Pancreas (tissue), 10 donors: ENCODE measurements around the gene MYL10. TPM values are rescaled to one million over a fixed set of nuclear protein-coding genes. Genes with fewer than 3 reads are reported as not detected.

ENCODE experiments used
- ATAC-seq, 4 donors: fragments of 200-7000 bp; cut with Tn5 transposase; one replicate each; pipeline versions ENCODE4 v1.8.0 to v1.9.1; 2020; ENCODE audit warnings: mild to moderate bottlenecking in 4 of 4, moderate library complexity in 4 of 4
- DNase-seq, 6 donors: peaks; one replicate each; pipeline ENCODE4 v3.0.0-alpha.2; 2020
- FAIRE-seq: peaks from 2 replicates; lab custom pipeline; 2012; peaks lifted over from hg19 to GRCh38; lab: Jason Lieb, UNC
- H3K27ac ChIP-seq, 4 donors: fragments of 200-600 bp; sonication (generic); 1 replicate in 3 of 4; 2 replicates in 1 of 4; pipeline versions ENCODE4 v1.5.0 to v1.8.0; 2020
- H3K27me3 ChIP-seq, 4 donors: fragments of 200-600 bp; one replicate each; pipeline ENCODE4 v1.8.0; 2021
- H3K36me3 ChIP-seq, 3 donors: fragments of 200-600 bp; sonication (generic) in 1 of 3; one replicate each; pipeline versions ENCODE4 v1.5.0 to v1.8.0; 2020 to 2021
- H3K4me1 ChIP-seq, 3 donors: fragments of 200-600 bp; one replicate each; pipeline ENCODE4 v1.8.0; 2021
- H3K4me3 ChIP-seq, 4 donors: fragments of 200-600 bp; sonication (generic) in 2 of 4; one replicate each; pipeline versions ENCODE4 v1.5.0 to v1.8.0; 2020 to 2021
- H3K9me3 ChIP-seq, 4 donors: fragments of 200-600 bp; one replicate each; pipeline ENCODE4 v1.8.0; 2021
- CTCF ChIP-seq, 4 donors: fragments of 200-600 bp; sonication (generic) in 3 of 4; IDR thresholded peaks; one replicate each; pipeline versions ENCODE4 v1.5.0 to v1.8.0; 2021; ENCODE audit warnings: antibody characterized with exemption in 4 of 4
- WGBS, 2 donors: extraction: QIAGEN DNeasy Blood & Tissue Kit; methylation state at CpG; one replicate each; pipeline ENCODE4 v1.1.7; 2013; 5-methylcytosine and 5-hydroxymethylcytosine counted together
- intact Hi-C, 3 donors: fragments of 100-400 bp; cut with DNase I; formaldehyde crosslinking; loops; one replicate each; pipeline versions ENCODE4 v1.11.1 to v1.14.2; 2022
- polyA plus RNA-seq, 2 donors: library from polyadenylated mRNA; stranded (reverse); fragments of 200-250 nt; gene quantifications; one replicate each; pipeline ENCODE4 v1.2.3, GENCODE V29; 2013
- total RNA-seq, 6 donors: library from RNA; stranded (reverse); fragmentation: NEBNext Ultra II Directional in 4 of 6; extraction: Animal tissue kit (Norgen Biotek cat#: 25700) in 4 of 6; gene quantifications; one replicate each; pipeline versions ENCODE4 v1.2.1 to v1.2.4, GENCODE V29; 2021 to 2023
- donor health status: healthy with polysubstance abuse.
- donor health status: DM: no; HTN: no; CAD: no; lungs with moderate emphysema.
- donor health status: DM: no; HTN: no; CAD: no.
- donor health status: control.
- donor health status: control.
- donor health status: Bipolar disorder and iron deficiency.
- donor health status: DM: yes; HTN: yes; CAD: no.
- donor health status: DM: no; HTN: no; CAD: no.
- donor health status: DM: no; HTN: no; CAD: no.
- donor health status: DM: yes; HTN: yes; CAD: no.

MYL10 gene
- total and polyA plus RNA-seq, 8 donors: not detected

GRCh38 chr7:101572156-101572555 lies 56.9 kb downstream of the MYL10 start:
- 90 to 95% methylated on average over 2 of the region's 2 CpGs for WGBS, 2 donors
- no peak overlapping the region for H3K4me3 ChIP-seq
- intact Hi-C loops: no loop called here
- H3K27ac ChIP-seq: no peak overlapping the region
- no peak for DNase-seq
- TF ChIP-seq CTCF (IDR thresholded peaks at IDR 0.05): no peak
- FAIRE-seq: no peak
- no peaks in the 10 kb centered on the region for H3K4me1 ChIP-seq
- no peak for ATAC-seq
- peaks cover 0 to 2% (median 0%) of the 10 kb centered on the region in 4 donors for H3K9me3 ChIP-seq
- H3K36me3 ChIP-seq: no peaks in the 10 kb centered on the region
- H3K27me3 ChIP-seq: no peaks in the 10 kb centered on the region

GRCh38 chr7:101567230-101567629 lies 61.9 kb downstream of the MYL10 start:
- H3K4me1 ChIP-seq: no peaks in the 10 kb centered on the region
- peaks cover 0 to 2% (median 0%) of the 10 kb centered on the region in 4 donors for H3K9me3 ChIP-seq
- no peak for ATAC-seq
- no peaks in the 10 kb centered on the region for H3K36me3 ChIP-seq
- FAIRE-seq: no peak
- DNase-seq: no peak
- TF ChIP-seq CTCF (IDR thresholded peaks at IDR 0.05): no peak
- intact Hi-C loops: no loop called here
- 88 to 91% methylated on average over 7 of the region's 7 CpGs for WGBS, 2 donors
- H3K27ac ChIP-seq: no peak overlapping the region
- H3K4me3 ChIP-seq: no peak overlapping the region
- no peaks in the 10 kb centered on the region for H3K27me3 ChIP-seq

- H3K4me3 ChIP-seq: no peak overlapping the region
- H3K36me3 ChIP-seq: no peaks in the 10 kb centered on the region
- ATAC-seq (no peak), DNase-seq (peak in 1 of 6 donors; percentile 32), FAIRE-seq (no peak)
- intact Hi-C loops: no loop called here
- WGBS, 2 donors: 85 to 89% methylated on average over 8 of the region's 8 CpGs
- no peak overlapping the region for H3K27ac ChIP-seq
- no peak for TF ChIP-seq CTCF (IDR thresholded peaks at IDR 0.05)
- H3K27me3 ChIP-seq: no peaks in the 10 kb centered on the region
- H3K9me3 ChIP-seq: peaks cover 0 to 2% (median 0%) of the 10 kb centered on the region in 4 donors
- no peaks in the 10 kb centered on the region for H3K4me1 ChIP-seq
Measured at GRCh38 chr7:101565601-101566209, 63.4 kb downstream of the MYL10 start.

GRCh38 chr7:101564778-101565211 lies 64.3 kb downstream of the MYL10 start:
- Histone ChIP-seq H3K27me3 (no peaks in the 10 kb centered on the region), H3K4me1 (no peaks in the 10 kb centered on the region), H3K27ac (no peak overlapping the region), H3K4me3 (no peak overlapping the region), H3K9me3 (peaks cover 0 to 2% (median 0%) of the 10 kb centered on the region in 4 donors), H3K36me3 (no peaks in the 10 kb centered on the region)
- ATAC-seq (no peak), DNase-seq (peak in 1 of 6 donors; percentile 41), FAIRE-seq (no peak)
- WGBS, 2 donors: 22 to 27% methylated on average over 14 to 16 of the region's 16 CpGs
- TF ChIP-seq CTCF (IDR thresholded peaks at IDR 0.05): no peak
- intact Hi-C loops: no loop called here
